Astrocyte (in vitro differentiated cells and primary cell): ENCODE measurements around the gene FPGS.

Source experiments
- CTCF ChIP-seq: IDR thresholded peaks from 2 replicates; pipeline ENCODE4 v1.5.1; 2011; ENCODE audit warnings: low read depth, mild to moderate bottlenecking, inconsistent platforms, low read length, moderate library complexity; ENCODE audit not compliant: insufficient read depth
- EZH2 ChIP-seq: IDR thresholded peaks from 2 replicates; pipeline ENCODE4 v1.6.1; 2012; ENCODE audit warnings: mild to moderate bottlenecking, low read length, inconsistent platforms; ENCODE audit not compliant: insufficient read depth

- TF ChIP-seq CTCF (no peak), EZH2 (no peak)
Observed at GRCh38 chr9:127817881-127818434, 15.3 kb downstream of the FPGS start.
